ENCODE data around the gene MAMDC4.

Gene MAMDC4

DNA sequence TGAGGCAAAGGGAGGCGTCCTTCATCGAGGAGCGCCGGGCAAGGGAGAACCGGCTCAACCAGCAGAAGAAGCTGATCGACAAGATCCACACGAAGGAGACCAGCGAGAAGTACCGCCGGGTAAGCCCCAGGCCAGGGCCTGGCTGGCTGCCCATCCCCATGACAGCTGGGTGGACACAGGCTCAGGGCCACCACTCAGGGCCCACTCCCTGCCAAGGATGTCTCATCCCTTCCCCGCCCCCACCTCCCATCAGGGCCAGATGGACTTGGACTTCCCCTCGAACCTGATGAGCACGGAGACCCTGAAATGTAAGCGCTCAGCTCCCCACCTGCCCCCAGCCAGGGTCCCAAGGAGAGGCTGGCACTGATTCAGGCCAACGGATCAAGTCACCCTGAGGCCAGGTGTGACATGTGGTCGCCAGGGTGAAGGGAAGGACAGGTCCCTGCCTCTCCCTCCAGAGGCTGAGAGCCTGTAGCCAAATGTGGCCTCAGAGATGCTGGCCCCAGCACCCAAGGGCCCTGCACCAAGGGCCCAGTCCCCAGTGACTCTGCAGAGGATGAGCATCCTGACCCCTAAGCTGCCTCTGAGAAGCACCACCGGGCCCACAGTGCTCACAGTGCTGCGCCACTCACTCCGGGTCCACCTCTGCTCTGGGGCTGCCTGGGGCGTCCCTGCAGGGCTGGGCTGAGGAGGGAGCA is 47.5 kb upstream of the MAMDC4 start:
- H3K4me3 ChIP-seq (replicated peaks; ENCODE audit: insufficient read depth, low read length): no peak overlapping the region
- TF ChIP-seq REST (IDR thresholded peaks at IDR 0.05; ENCODE audit: insufficient replicate concordance, low read depth) (no peak), SPI1 (IDR thresholded peaks at IDR 0.05; ENCODE audit: borderline replicate concordance, low read depth) (no peak), POLR2AphosphoS5 (IDR thresholded peaks at IDR 0.05; ENCODE audit: low read depth) (no peak), GABPA (IDR thresholded peaks at IDR 0.05; ENCODE audit: low read depth) (no peak)
- TF ChIP-seq, protein P1, sequence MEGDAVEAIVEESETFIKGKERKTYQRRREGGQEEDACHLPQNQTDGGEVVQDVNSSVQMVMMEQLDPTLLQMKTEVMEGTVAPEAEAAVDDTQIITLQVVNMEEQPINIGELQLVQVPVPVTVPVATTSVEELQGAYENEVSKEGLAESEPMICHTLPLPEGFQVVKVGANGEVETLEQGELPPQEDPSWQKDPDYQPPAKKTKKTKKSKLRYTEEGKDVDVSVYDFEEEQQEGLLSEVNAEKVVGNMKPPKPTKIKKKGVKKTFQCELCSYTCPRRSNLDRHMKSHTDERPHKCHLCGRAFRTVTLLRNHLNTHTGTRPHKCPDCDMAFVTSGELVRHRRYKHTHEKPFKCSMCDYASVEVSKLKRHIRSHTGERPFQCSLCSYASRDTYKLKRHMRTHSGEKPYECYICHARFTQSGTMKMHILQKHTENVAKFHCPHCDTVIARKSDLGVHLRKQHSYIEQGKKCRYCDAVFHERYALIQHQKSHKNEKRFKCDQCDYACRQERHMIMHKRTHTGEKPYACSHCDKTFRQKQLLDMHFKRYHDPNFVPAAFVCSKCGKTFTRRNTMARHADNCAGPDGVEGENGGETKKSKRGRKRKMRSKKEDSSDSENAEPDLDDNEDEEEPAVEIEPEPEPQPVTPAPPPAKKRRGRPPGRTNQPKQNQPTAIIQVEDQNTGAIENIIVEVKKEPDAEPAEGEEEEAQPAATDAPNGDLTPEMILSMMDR (IDR thresholded peaks at IDR 0.05; ENCODE audit: insufficient read depth, low read length): no peak
- H3K27ac ChIP-seq (replicated peaks): no peak overlapping the region
- DNase-seq (ENCODE audit: low read depth in 1 of 2, low spot score in 1 of 2): no peak
- H3K27me3 ChIP-seq (ENCODE audit: insufficient read depth, poor library complexity, severe bottlenecking): peaks cover 5% of the 10 kb centered on the region

DNA sequence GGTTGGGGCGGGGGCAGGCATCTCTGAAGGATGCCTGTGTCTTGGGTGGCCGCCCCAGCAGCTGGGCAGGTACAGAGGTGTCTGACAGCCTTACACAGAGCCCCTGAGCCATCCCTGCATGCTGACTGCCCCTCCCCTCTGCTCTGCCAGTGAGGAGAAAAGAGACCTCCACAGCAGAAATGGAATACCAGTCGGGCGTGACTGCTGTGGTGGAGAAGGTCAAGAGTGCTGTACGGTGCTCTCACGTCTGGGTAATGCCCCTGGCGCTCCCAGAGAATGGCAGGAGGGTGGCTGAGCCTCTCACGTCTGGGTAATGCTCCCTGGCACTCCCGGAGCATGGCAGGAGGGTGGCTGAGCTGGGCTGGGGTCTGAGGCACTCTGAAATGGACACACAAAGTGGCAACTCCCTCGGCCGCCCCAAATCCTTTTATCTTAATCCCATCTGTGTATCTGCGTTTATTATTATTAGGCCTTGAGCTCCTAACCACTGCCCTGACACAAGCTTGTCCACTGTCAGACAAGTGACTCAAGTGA is 46.9 kb upstream of the MAMDC4 start:
- Histone ChIP-seq H3K27me3 (ENCODE audit: insufficient read depth, poor library complexity, severe bottlenecking) (peaks cover 5% of the 10 kb centered on the region), H3K4me3 (replicated peaks; ENCODE audit: insufficient read depth, low read length) (no peak overlapping the region), H3K27ac (replicated peaks) (no peak overlapping the region)
- TF ChIP-seq, protein P1 (IDR thresholded peaks at IDR 0.05; ENCODE audit: insufficient read depth, low read length): no peak
- TF ChIP-seq REST (IDR thresholded peaks at IDR 0.05; ENCODE audit: insufficient replicate concordance, low read depth) (no peak), POLR2AphosphoS5 (IDR thresholded peaks at IDR 0.05; ENCODE audit: low read depth) (no peak), SPI1 (IDR thresholded peaks at IDR 0.05; ENCODE audit: borderline replicate concordance, low read depth) (no peak), GABPA (IDR thresholded peaks at IDR 0.05; ENCODE audit: low read depth) (no peak)
- DNase-seq (ENCODE audit: low read depth in 1 of 2, low spot score in 1 of 2): no peak

DNA sequence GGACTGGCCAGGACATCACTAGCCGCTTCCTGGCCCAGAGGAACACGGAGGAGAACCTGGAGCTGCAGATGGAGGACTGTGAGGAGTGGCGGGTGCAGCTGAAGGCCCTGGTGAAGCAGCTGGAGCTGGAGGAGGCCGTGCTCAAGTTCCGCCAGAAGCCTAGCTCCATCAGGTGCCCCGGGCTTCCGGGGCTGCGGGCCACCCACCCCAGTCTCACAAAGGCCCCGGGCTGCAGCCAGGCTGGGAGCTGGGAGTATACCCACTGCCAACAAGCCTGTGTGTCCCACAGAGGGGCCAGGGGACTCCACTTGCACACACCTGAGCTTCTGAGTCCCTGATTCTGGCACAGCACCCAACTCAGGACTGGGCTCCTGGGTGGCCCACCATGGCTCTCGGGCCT is 46.1 kb upstream of the MAMDC4 start:
- TF ChIP-seq SPI1 (IDR thresholded peaks at IDR 0.05; ENCODE audit: borderline replicate concordance, low read depth) (no peak), GABPA (IDR thresholded peaks at IDR 0.05; ENCODE audit: low read depth) (no peak), REST (IDR thresholded peaks at IDR 0.05; ENCODE audit: insufficient replicate concordance, low read depth) (no peak), POLR2AphosphoS5 (IDR thresholded peaks at IDR 0.05; ENCODE audit: low read depth) (no peak)
- TF ChIP-seq, protein P1 (IDR thresholded peaks at IDR 0.05; ENCODE audit: insufficient read depth, low read length): no peak
- no peak for DNase-seq (ENCODE audit: low read depth in 1 of 2, low spot score in 1 of 2)
- peaks cover 3% of the 10 kb centered on the region for H3K27me3 ChIP-seq (ENCODE audit: insufficient read depth, poor library complexity, severe bottlenecking)
- no peak overlapping the region for H3K27ac ChIP-seq (replicated peaks)
- no peak overlapping the region for H3K4me3 ChIP-seq (replicated peaks; ENCODE audit: insufficient read depth, low read length)
